ELF-1 (cell line): ENCODE measurements around the gene AP3B2.
A peak's percentile ranks its signal among the peaks of the same experiment; 100 is the strongest.
"Not testable (repeated sequence)": the region's sequence is repeated elsewhere in the genome, so short reads cannot be mapped to it uniquely, and the experiment has no call there.

ENCODE experiments used
- DNase-seq: peaks from one replicate; pipeline ENCODE4 v3.0.0-alpha.2; 2016; ENCODE audit warnings: low read depth, low spot score

AP3B2 gene

GRCh38 chr15:82649226-82649999 is 60.3 kb downstream of the AP3B2 start:
- DNase-seq: no peak

DNA sequence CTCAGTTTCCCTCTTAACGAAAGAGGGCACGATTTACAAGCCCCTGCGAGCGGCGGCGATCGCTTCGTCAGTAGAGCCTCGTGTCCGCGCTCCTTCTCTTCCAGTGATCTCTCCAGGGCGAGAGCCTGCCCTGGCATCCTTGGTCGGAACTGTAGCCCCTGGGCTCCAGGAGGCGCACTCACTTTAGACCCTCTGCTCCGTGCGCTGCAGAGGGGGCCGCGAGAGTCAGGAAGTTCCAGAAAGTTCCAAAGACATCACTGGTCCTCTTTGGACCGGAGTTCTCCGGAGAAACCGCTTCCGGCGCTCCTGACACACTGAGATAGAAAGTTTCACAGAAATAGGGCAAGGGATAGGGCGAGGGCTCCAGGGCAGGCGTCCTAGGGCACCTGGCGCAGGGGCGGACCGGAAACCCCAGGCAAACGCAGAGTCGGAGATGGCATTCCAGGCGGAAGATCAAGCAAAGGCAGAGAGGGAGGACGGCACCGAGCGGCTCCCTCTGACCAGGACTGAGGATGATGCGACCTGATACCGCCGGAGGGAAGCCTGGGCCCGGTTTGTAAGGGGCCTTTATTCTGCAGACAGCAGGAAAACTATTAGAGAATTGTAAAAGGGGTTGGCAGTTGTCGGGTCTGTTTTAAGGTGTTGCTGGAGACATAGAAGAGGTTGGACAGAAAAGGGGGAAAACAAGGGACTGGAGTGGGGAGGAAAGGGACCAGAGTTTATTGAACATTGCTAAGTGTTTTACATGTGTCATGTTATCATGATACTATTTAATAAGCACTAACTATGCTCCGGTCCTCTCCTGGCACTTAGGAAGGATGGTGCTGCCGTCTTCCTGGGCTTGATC is 61.2 kb downstream of the AP3B2 start:
- DNase-seq: peak; percentile 69

DNA sequence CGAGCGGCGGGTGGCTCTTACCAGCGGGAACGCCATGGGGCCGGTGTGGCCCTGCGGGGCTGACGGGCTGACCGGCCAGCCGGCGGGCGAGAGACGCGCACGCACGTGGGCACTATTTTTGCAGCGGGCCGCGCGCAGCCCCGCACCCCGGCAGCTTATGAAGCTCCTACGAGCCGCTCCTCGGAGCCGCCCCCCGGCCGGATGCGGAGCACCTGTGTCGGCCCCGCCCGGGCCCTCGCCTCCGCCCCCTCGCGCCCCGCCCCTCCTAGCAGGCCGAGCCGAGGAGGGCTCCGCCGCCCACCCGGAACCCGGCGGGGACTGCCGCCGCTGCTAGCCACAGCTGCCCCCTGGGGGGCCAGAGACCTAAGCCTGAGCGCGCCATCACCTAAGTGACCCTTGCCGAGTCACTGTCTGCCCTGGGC is 61.8 kb downstream of the AP3B2 start:
- peak; percentile 43 for DNase-seq

DNA sequence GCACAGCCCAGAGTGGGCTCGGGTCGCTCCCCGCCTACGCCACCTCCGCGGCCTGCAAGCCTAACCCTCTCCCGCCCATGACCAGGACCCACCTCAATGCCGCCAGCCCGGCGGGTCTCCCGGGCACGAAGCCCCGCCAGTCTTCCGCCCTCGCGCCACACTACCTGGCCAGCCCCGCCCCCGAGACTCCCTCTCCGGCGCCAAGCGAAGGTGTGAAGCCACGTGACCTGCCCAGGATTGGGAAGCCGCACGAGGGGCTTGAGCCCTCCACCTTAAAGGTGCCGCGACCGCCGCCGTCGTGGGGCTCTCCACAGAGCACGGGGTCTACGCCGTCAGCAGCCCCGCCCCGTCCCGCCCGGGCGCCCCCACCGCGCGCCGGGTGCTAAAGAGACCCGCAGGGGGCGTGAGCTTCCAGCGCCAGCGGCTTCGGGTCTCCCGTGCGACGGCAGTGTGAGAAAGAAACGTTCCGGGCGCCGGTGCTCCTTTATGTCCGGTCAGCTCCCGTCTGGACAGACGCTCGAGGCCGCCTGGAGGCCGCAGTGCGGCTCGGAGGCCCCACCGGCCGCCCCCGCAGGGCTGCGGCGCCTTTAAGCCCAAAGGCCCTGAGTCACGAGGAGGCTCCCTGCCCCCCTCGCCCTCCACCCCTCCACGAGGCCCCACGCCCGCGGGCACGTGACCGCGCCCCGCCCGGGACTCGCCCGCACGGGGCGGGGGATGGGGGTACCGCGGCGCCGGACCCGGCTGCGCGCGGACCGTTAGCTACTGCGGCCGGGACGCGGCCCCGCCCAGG is 62.4 kb downstream of the AP3B2 start, which contains the start of gene CPEB1:
Gene CPEB1 (minus strand): TSS at position 319 of the 790 bp plus-strand sequence. CDS start 18,904 bp downstream, outside the sequence.
- DNase-seq: peak; percentile 30

DNA sequence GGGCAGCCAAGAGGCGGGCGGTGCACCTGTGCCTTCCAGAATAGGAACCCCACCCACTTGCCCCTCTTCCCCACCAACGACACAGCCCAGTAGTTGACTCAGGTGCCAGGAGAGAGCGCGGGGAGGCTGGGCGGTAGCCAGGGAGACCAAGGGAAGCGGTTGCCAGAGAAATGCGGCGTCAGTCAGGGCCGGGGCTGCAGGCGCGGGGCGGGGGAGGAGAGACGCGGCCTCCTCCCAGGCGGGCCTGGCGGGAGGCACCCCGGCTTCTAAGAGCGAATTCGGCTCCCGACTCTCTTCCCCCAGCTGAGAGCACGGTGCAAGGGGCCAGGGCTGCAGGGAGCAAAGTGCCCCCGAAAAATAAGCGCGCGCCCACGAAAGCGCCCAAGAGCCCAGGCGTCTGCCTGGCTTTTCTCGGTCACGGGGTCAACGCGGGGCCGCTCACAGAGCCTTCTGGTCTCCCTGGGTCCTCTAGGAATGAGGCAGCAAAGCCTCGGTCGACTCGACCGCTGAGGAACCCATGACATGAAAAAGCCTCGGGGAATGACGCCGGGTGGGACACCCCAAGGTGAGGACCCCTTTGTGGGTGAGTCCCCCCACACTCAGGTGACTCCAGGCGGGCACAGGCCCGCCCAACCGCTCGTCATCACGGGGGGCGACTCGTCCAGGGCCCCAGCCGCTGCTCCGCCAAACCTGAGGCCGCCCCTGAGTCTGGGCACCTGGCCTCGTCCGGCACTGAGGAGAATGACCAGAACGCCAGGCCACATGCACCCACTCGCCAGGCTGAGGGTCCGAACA is 63.2 kb downstream of the AP3B2 start:
- peak; percentile 47 for DNase-seq

- DNase-seq: not testable (repeated sequence)
Observed at GRCh38 chr15:82644967-82645852, 64.5 kb downstream of the AP3B2 start.

GRCh38 chr15:82643992-82644391 is 65.7 kb downstream of the AP3B2 start:
- DNase-seq: peak; percentile 34

- no peak for DNase-seq
Observed at GRCh38 chr15:82642656-82643055, 67.0 kb downstream of the AP3B2 start.

DNA sequence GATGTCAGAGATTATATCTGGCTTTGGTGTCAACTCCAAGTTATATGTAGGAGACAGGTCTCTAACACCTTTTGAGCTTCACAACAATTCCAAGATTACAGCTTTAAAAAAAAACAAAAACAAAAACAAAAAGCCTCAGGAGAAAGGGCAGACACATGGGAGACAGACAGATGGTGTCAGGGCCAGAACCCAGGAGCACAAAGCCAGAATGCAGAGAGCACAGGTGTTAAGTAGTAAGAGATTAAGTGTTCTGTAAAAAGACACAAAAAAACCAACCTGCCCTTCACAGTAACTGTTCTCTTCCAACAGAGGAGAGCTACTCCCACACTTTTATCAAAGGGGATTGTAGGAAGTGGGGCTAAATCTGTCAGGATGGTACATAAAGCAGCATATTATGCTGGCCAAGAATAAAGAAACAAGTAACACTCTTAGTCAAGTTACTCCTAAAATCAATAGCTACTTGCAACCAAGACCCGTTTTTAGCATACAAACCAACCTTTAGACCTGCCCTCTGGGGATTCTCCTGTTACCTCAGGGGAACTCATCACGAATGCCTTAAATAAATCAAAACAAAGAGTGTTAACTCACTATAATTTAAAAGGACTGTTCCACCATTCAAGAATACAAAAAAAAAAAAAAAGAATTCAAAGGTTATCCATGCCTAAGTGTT is 68.4 kb downstream of the AP3B2 start:
- DNase-seq: no peak

- no peak for DNase-seq
Observed at GRCh38 chr15:82640672-82641071, 69.0 kb downstream of the AP3B2 start.

- no peak for DNase-seq
Observed at GRCh38 chr15:82635798-82636197, 73.9 kb downstream of the AP3B2 start.

DNA sequence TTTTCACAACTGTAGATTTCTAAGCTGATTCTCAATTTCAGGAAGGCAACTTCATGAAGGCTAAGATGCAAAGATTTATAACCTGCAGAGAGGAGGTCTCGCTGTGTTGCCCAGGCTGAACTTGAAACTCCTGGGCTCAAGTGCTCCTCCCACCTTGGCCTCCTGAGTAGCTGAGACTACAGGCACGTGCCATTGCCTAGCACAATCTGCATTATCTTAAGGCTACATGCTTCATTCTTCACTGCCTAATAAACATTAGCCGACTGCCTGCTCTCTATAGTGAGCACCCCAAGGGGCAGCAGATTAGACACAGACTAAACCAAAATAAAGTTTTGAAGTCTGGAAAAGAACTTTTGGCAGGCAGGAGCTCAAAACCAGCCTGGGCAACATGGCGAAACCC is 79.6 kb downstream of the AP3B2 start:
- no peak for DNase-seq

DNA sequence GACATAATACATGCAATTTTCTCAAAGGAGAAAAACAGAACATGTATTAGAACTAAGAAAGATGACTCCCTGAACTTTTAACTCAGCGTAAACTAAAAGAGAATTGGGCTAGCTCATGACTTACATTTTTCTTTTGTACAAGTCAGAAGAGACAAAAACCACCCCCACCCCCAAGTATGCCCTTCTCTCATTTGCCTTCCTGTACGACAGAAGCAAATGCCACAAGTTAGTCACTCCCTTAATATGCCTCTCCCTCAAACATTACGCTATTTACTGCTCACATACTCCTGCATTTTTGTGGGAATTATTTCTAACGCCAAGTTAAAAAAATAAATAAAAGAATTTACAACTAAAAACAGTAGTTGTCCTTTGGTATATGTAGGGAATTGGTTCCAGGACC is 84.5 kb downstream of the AP3B2 start:
- no peak for DNase-seq

- no peak for DNase-seq
Observed at GRCh38 chr15:82624438-82624837, 85.2 kb downstream of the AP3B2 start.

DNA sequence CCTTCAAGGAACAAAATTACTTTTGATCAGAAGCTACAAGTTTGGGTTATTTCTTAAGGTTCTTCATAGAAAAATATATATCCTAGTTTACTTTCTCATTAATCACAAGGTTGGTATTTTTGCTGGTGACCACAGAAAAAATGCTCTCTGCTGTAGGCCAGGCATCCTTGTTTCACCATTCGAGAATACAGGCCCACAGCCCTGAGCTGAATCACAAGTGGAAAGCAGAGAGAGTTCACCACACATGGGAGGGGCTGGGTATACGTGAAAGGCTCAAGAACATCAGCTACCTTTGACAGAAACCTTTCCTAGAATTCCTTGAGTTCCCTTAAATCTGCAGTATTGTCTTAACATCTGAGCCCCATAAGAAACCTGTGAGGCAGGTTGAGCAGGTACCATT is 85.7 kb downstream of the AP3B2 start:
- DNase-seq: peak; percentile 39

DNA sequence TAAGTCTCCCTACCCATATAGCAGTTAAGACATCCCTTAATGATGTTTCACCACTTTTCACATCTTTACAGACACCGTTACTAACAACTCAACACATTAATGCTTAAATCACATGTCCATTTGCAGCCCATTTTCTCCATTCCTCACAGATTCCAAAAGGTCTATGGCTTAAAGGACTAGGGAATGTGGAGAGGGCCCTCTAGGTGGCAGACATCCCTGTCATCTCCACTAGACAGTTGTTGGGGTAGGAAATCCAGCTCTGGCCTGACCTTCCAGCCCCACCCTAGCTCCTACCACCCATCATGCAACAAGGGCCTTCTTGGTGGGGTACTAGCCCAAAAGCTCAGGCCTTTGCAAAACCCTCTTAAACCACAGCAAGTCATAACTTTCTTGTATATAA is 87.7 kb downstream of the AP3B2 start:
- no peak for DNase-seq

GRCh38 chr15:82613747-82614146 is 95.9 kb downstream of the AP3B2 start:
- peak; percentile 11 for DNase-seq

DNA sequence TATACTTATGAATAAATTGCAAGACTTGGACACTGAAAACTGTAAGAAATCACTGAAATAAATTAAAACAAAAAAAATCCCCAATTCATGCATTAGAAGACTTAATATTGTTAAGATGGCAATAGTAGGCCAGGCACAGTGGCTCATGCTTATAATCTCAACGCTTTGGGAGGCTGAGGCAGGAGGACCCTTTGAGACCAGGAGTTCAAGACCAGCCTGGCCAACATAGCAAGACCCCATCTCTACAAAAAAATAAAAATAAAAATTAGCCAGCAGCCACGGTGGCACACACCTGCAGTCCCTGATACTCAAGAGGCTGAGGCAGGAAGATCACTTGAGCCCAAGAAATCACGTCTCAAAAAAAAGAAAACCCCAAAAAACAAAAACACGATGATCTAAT is 98.3 kb downstream of the AP3B2 start:
- no peak for DNase-seq
